NCI-H1436 treated with DMSO at 0.1 percent for 48 hours (cell line): ENCODE results near the gene TUBB.
A peak's percentile ranks its signal among the peaks of the same experiment; 100 is the strongest.
"Not testable (repeated sequence)": the region's sequence is repeated elsewhere in the genome, so short reads cannot be mapped to it uniquely, and the experiment has no call there.

Experiments
- DNase-seq: peaks from one replicate; lab custom pipeline; 2025; lab: John Stamatoyannopoulos, UW

Gene TUBB

DNA sequence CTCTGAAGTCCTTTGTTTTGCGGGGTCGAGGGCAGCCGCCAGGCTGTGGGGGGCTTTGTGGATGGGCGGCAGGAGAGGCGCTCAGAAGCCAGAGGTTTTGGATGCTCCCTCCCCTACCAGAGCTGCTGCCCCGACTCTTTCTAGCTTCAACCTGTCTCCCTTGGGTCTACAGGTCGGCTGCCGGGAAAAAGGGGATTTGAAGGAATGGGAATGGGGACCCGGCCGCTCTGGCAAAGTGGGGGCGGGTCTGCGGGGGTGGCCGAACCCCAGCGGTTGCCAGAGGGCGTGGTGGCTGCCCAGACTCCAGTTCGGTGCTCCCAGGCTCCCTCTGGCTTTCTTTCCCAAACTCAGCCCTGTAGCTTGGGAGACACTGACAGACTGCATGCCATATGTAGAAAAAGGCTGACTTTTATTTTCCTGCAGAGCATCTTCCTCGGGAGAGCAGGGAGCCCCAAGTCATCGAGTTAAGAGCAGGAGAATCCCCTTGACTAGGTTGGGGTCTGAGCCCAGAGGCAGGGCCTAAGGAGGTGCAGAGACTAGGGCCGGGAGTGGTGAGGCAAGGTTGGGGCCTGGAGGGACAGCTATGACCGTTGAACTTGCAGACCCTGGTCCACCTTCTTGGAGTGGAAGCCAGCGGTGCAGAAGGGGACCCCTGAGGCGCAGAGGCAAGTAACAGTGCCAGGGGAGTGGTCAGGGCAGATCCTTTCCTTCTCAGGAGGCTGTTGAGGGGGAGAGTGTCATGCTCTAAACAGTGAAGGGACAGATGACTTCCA lies 32.3 kb upstream of the TUBB start:
- no peak for DNase-seq

DNA sequence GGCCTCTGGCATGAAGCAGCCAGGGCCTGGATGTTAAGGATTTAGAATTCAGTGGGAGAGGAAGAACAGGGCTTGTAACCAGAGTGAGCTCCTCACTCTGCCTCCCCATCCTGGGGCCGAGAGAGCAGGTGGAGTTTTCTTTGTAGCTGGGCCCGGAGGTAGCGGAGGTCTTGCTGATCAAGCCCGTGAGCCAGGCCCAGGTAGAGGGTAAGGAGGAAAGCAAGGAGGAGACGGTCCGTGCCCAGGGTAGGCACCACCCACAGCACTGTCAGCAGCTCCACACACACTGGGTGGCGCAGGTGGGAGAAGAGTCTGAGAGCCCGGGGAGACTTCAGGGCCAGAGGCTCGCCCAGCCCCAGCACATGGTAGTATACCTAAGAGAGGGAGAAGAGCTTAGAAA lies 31.6 kb upstream of the TUBB start:
- DNase-seq, result no peak

DNA sequence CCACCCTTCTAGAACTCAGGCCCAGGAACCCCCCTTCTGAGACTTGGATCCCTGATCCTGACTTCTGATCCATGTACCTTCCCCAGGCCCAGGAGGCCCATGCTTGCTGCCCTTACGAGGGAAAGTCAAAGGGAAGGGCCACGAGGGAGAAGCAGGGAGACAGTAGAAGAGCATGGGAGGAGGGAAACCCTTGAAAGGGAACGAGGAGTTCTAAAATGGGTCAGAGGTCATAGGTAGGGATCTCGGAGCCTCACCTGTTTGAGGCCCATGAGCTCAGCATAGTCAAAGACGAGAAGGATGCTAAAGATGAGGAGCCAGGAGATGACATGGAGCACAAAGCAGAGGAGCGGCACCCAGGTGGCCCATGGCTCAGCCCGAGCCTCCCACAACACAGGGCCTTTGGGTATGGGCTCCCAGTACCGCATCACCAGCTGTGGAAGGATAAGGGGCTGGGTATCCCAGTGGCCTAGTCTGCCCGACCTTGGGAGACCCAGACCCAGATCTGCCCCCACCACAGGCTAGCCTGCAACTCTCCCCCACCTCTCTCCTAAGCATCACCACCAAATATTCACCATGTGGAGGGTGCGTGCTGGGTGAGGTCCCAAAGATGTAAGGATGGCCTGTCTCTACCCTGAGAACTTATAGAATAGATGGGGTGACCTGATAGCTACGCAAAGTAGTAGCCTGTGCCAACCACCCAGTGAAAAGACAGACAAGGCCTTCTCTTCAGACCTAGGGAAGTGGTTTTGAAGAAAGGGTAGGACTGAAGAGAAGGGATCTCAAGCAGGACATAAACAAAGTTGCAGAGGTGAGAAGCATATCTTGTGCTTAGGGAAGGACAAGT lies 30.9 kb upstream of the TUBB start:
- DNase-seq, result no peak

DNA sequence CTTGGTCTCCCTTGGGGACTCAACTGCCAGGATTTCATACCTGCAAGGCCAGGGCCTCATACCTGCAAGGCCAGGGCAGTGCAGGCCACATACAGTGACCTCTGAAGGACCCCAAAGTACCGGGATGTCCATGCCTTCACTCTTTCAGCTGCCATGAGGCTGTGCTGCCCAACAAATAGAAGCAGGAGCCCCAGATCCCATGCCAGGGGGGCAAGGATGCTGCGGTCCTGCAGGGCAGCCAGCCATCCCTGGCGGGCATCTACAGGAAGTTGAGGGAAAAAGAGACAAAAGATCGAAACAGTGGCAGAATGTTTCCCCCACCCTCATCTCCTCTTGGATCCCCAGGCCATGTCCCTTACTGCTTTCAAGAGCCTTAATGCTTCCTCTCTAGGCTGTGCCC lies 30.2 kb upstream of the TUBB start:
- no peak for DNase-seq

DNA sequence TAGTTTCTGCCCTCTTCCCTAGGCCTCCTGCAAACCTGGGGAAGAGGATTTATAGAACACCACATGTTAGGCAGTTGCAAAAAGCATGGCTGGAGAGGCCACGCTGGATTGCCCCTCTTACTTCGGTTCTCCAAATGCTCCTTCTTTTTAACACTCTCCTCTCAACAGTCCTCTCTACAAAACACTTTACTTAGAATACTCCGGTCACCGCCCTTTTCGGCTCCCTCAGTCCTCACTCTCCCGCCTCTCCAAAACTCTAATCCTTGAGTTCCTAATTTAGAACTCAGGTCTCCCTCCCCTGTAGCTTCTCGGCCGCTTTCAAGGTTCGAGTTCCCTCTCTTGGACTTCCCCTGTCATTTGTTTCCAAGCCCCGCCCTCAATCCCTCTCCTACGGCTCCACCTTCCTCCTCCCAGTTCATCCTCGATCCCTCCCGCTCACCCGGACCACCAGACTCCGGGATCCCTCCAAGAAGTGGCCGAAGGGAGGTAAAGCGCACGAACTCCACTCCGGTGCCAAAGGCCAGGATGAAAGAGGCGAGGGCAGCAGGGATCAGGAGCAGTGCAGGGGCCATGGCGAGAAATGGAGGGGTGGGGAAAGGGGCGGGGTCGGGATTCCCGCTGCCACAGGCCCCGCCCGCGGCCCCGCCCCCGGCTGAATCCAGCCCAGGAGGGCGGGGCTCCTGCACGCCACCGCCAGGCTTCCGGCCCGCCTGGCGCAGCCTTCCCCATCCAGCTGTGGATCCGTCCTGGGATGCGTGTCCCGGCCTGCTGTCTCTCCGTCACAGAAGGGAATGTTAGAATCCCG lies 29.5 kb upstream of the TUBB start, which contains the start of gene NRM:
Gene NRM (minus strand): TSS at position 582 of the 805 bp plus-strand sequence. CDS start 10 bp downstream, at position 572.
- DNase-seq, result peak; percentile 61

DNA sequence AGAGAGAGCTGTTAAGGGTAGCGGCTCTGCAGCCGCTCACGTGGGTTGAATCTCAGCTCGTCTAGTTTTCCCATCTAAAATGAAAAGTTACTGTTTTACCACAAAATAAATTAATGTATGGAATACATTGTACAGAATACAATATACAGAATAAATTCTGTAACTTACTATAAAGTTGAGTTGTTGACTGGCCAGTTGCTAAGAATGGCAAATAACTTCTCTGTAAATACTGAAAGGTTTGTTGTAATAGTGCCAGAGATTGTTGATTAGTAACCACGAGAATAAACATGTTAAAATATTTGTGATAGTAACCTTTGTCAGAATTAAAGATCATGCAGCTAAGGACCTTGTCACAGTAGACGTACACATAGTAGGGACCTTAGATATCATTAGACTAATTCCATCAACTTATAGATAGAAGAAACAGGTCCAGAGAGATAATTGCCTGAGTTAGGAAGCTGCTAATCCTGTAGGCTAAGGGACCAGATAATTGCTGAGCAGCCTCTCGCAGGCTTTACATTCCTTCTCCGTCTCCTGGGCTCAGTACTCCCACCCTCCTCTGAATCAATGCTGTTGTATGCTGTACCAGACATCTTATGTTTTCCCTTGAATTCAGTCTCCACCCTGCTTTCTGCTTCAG lies 28.8 kb upstream of the TUBB start:
- DNase-seq, result no peak

DNA sequence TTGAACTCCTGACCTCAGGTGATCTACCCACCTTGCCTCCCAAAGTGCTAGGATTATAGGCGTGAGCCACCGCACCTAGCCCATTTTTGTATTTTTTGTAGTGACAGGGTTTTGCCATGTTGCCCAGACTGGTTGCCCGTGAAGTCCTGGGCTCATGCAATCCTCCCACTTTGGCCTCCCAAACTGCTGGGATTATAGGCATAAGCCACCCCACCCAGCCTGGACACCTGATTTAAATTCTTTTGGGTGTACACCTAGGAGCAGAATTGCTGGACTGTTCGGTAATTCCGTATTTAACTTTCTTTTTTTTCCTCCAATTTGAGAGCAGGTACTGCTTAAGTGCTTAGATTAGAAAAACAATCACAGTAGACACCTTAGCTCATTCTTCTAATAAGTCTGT lies 23.7 kb upstream of the TUBB start:
- no peak for DNase-seq

DNA sequence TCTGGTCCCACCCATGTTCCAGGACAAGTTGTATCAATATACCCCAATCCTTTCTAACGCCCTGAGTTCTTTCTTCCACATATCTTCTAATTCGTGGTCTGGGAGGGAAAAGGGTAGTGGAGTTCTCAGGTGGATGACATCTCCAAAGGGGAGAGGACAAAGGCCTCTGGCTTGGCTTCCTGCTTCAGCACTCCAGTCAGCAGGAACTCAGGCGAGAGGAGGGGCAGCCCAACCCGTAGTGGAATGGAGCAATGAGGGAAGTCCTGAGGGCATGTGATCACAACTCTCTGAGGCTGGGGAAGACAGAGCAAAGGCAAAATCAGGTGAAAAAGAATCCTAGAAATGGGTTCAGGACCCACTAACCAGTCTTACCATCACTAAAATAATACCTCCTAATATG lies 19.8 kb upstream of the TUBB start:
- DNase-seq, result no peak

DNA sequence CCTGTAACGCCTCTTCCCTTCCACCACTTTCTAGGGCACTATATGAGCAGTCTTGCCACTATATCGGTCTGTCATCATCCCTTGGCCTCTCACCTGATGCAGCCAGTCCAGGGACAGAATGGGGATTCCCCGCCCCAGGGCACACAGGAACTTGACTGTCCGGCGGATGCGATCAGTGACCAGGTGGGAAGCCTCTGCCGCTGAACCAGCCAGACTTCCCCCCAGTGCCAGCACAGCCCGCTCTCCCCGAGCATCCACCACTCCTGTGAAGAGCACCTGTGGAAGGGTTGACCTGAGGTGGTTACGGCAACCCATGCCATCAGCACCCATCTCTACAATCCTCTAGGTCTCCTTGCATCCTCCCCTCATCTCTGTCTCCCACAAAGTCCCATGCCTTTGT lies 17.1 kb upstream of the TUBB start:
- DNase-seq, result no peak

DNA sequence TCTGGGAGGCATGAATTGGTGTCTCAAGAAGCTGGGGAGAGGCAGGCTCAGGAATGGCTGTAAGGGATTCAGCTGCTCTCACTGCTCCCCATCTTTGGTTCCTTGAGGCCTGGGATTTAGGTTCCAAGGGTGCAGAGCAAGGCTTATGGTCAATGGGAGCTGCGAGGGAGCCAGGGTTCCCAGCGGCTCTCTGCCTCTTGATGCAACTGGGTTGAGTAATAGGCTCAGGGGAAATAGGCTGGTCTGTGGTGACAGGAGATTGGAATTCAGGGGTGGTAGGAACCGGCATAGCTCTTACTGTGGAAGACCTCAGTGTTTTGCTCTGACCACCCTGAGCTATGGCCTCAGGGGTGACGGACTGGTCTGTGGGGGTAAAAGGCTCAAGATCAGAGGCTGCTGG lies 16.3 kb upstream of the TUBB start:
- DNase-seq, result no peak

DNA sequence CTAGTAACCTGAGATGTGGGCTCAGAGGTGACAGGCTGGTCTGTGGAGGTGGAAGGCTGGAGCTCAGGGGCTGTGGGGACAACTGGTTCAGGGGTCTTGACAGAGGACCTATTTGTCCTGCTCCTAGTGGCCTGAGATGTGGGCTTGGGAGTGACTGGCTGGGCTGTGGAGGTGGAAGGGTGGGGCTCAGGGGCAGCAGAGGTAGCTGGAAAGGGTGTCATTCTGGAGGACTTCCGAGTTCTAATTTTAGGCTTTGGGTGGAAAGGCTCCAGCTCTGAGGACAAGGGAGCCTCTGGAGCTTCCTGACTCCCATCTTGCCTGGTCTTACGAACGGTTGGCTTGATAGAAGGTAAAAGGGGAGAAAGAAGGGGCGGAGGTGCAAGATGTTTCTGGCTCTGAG lies 14.5 kb upstream of the TUBB start:
- no peak for DNase-seq

DNA sequence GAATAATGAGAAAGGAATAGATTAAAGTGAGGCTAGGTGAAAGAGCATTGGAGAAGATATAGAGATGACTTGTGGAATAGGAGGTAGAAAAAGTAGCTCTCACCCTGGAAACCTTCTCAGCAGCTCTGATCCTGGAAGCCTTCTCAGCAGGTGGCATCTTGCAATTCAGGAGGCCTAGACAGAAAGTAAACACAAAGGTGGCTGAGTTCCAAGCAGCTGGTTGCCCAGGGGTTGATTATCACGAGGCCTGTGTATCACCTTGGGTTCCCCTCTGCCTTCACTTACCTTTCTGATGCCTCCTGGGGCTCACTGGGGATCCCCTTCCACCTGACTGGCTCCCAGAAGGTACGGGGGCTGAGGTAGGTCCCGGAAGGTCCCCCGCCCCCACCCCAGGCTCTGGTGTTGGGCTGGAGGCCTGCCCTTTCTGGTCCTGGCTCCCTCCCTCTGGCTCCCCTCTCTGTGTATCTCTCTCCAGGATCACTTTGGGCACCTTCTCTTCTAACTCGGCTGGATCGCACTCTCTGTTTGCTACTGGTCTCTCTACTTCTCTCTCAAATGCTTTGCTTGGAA lies 12.8 kb upstream of the TUBB start:
- no peak for DNase-seq

DNA sequence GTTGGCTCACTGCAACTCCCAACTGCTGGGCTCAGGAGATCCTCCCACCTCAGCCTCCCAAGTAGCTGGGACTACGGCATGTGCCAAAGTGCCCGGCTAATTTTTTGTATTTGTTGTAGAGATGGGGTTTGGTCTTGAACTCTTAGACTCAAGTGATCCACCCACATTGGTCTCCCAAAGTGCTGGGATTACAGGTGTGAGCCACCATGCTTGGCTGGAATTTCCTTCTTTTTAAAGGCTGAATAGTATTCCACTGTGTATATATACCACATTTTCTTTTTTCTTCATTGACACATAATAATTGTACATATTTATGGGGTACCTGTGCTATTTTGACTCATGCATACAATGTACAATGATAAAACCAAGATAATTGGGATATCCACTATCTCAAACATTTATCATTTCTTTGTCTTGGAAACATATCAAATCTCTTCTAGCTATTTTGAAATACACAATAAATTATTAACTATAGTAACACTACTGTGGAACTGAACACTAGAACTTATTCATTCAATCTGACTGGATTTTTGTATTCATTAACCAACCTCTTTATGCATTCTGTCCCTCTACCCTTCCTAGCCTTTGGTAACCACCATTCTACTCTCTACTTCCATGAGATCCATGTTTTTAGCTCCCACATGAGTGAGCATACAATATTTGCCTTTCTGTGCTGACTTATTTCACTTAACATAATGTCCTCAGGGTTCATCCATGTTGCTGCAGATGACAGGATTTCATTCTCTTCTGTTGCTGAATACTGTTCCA lies 10.9 kb upstream of the TUBB start:
- DNase-seq, result no peak

DNA sequence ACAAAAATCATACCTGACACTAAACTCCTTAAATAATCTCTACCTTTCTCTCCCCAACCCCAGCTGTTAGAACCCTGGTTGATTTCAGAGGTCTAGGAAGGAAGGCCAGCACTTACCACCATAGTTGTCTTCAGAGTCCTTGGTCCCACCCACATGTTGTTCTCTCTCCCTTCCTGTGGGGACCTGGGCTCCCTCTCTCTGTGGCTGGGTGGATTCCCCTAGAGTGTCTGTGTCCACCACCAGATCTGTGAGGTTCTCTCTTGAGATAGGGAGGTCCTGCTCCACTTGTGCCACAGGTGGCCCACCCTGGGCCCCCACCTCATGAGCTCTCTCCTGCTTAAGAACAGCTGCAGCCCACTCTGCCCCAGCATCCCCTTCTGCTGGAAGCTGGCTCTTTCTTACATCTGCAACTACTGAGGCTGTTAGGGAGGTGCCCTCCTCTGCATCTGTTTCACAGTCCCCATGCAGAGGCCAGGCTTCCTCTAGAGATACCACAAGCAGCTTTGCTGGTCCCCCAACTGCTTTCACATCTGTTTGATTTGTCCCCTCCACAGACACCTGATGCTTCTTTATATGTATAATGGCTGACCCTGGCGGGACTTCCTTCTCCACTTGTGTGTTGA lies 8.3 kb upstream of the TUBB start:
- DNase-seq, result no peak

DNA sequence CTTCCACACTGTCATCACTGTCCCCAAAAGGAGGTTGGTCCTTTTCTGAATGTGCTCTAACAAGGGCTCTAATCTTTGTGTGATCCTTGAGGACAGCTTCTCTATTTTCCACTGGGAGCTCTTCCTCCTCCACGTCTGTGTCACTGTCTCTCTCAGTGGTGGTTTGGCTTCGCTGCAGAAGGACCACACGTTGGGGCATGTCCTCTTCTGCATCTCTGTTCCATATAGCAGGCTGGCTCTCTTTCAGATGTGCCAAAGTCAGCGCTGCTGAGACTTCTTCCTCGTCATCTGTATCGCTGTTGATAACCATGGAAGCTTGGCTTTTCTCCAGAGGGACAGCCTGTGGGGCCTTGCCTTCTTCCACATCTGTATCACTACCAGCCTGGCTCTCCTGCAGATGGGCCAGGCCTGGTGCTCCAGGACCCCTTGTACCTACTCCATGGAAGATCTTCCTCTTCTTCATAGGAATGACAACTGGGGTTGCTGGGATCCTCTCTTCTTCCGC lies 7.7 kb upstream of the TUBB start:
- no peak for DNase-seq

DNA sequence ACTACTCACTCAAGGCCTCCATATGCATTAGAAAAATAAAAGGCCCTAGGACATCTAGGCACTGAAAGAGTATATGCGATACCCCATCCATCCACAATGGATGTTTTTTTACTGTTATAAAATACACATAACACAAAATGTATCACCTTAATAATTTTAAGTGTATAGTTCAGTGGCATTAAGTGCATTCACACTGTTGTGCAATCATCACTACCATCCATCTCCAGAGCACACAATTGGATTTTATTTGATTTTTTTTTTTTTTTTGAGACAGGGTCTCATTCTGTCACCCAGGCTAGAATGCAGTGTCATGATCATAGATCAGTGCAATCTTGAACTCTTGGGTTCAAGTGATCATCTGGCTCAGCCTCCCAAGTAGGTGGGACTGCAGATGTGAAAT lies 5.9 kb upstream of the TUBB start:
- DNase-seq, result no peak

DNA sequence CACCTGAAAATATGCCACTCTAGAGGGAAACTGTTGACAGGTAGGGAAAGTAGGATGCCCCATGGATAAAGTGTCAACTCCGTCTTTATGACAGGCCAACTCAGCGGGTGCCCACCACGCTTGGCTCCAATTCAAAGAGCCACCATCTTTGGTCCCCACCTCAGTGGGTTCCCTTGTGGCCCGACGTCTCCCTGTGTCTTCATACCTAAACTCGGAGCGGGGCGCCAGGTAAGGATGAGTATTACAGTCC lies 3.3 kb upstream of the TUBB start:
- DNase-seq, result no peak

DNA sequence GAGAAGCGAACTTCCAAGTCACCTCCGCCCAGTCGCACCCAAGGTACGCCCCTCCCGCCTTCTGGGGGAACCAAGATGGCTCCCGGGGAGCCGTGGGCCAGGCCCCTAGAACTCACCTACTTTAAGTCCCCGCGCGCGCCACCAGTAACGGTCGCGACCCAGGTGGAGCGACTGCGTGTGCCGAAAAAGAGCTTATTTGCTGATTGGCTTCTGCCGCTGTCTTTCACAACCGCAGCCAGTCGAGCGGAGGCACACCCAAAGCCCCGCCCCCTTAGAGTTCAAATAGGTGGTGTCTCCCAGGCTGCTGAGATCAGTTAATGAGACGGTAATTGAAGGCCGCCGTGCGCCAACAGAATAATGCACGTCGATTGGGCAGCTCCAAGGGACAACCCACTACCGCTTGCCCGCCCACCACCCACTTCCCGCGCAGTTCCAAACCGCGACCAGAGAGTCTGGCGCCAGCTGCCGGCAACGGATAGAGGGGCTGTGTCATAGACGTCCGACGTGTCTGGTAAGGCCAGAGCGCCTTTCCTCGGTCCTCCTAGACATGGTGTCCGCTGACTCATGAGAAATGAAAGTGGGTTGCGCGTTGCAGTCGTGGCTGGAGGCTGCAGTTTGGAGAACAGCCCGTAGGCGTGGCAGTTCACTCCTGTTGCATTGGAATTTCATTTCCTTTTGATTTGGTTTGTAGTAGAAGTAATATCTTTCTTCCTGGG lies 2.9 kb upstream of the TUBB start, which contains the start of gene MDC1:
Gene MDC1 (minus strand): TSS at position 153 of the 716 bp plus-strand sequence. CDS start 2,106 bp downstream, outside the sequence.
- DNase-seq, result peak; percentile 99

DNA sequence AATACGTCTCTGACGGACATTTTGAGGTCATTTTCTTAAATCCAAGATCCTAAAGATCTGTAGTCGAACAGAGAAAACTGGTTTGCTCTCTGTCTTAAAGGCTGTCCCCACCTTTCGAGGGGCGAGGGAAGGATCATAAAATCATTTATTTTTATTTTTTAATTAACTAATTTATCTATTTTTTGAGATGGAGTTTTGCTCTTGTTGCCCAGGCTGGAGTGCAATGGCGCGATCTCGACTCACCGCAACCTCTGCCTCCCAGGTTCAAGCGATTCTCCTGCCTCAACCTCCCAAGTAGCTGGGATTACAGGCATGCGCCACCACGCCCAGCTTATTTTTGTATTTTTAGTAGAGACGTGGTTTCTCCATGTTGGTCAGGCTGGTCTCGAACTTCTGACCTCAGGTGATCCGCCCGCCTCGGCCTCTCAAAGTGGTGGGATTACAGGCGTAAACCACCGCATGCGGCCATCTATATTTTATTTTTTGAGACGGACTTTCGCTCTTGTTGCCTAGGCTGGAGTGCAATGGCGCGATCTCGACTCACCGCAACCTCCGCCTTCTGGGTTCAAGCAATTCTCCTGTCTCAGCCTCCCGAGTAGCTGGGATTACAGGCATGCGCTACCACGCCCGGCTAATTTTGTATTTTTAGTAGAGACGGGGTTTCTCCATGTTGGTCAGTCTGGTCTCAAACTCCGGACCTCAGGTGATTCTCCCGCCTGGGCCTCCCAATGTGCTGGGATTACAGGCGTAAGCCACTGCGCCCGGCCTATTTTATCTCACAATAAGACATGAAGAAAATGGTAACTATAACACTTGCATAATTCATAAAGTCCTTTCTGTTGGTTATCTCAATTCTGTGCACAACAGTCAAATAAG lies 2.1 kb upstream of the TUBB start:
- DNase-seq, result not testable (repeated sequence)
